ENCODE data around the gene SNRPA.

Gene SNRPA

GRCh38 chr19:40750874-40751537 is at the start of gene SNRPA:
TSS of gene SNRPA (plus strand) at chr19:40751203. CDS start at chr19:40751409, 206 bp downstream.
- peak within 1 kb of the TSS; percentile 85 for H3K4me3 ChIP-seq (ENCODE audit: low read length)
- no peak for TF ChIP-seq ZNF274 (IDR thresholded peaks at IDR 0.05; ENCODE audit: low read depth, low read length)

- no peak for TF ChIP-seq ZNF274 (IDR thresholded peaks at IDR 0.05; ENCODE audit: low read depth, low read length)
- H3K4me3 ChIP-seq (ENCODE audit: low read length) = no peak overlapping the region
Observed at GRCh38 chr19:40701758-40702157, 49.2 kb upstream of the SNRPA start.

GRCh38 chr19:40702337-40703012 is 48.5 kb upstream of the SNRPA start:
- no peak overlapping the region for H3K4me3 ChIP-seq (ENCODE audit: low read length)
- TF ChIP-seq ZNF274 (IDR thresholded peaks at IDR 0.05; ENCODE audit: low read depth, low read length) = no peak

GRCh38 chr19:40703029-40703755 is 47.8 kb upstream of the SNRPA start:
- no peak for TF ChIP-seq ZNF274 (IDR thresholded peaks at IDR 0.05; ENCODE audit: low read depth, low read length)
- no peak overlapping the region for H3K4me3 ChIP-seq (ENCODE audit: low read length)

GRCh38 chr19:40704491-40705361 is 46.3 kb upstream of the SNRPA start:
- TF ChIP-seq ZNF274 (IDR thresholded peaks at IDR 0.05; ENCODE audit: low read depth, low read length) = no peak
- no peak overlapping the region for H3K4me3 ChIP-seq (ENCODE audit: low read length)

- TF ChIP-seq ZNF274 (IDR thresholded peaks at IDR 0.05; ENCODE audit: low read depth, low read length) = no peak
- no peak overlapping the region for H3K4me3 ChIP-seq (ENCODE audit: low read length)
Observed at GRCh38 chr19:40705362-40705651, 45.7 kb upstream of the SNRPA start.

- no peak for TF ChIP-seq ZNF274 (IDR thresholded peaks at IDR 0.05; ENCODE audit: low read depth, low read length)
- H3K4me3 ChIP-seq (ENCODE audit: low read length) = no peak overlapping the region
Observed at GRCh38 chr19:40705950-40706619, 44.9 kb upstream of the SNRPA start.

GRCh38 chr19:40707615-40708014 is 43.4 kb upstream of the SNRPA start:
- H3K4me3 ChIP-seq (ENCODE audit: low read length) = no peak overlapping the region
- TF ChIP-seq ZNF274 (IDR thresholded peaks at IDR 0.05; ENCODE audit: low read depth, low read length) = no peak

- no peak overlapping the region for H3K4me3 ChIP-seq (ENCODE audit: low read length)
- no peak for TF ChIP-seq ZNF274 (IDR thresholded peaks at IDR 0.05; ENCODE audit: low read depth, low read length)
Observed at GRCh38 chr19:40709817-40710216, 41.2 kb upstream of the SNRPA start.

GRCh38 chr19:40713939-40714338 is 37.1 kb upstream of the SNRPA start:
- no peak for TF ChIP-seq ZNF274 (IDR thresholded peaks at IDR 0.05; ENCODE audit: low read depth, low read length)
- H3K4me3 ChIP-seq (ENCODE audit: low read length) = no peak overlapping the region

GRCh38 chr19:40714441-40715299 is 36.3 kb upstream of the SNRPA start:
- H3K4me3 ChIP-seq (ENCODE audit: low read length) = peak overlapping the region; percentile 78
- TF ChIP-seq ZNF274 (IDR thresholded peaks at IDR 0.05; ENCODE audit: low read depth, low read length) = no peak

GRCh38 chr19:40716031-40716481 is 34.9 kb upstream of the SNRPA start:
- TF ChIP-seq ZNF274 (IDR thresholded peaks at IDR 0.05; ENCODE audit: low read depth, low read length) = no peak

More at GRCh38 chr19:40716031-40716481, 34.9 kb upstream of the SNRPA start:
- peak overlapping the region; percentile 64 for H3K4me3 ChIP-seq (ENCODE audit: low read length)

Measured in GM08714 (cell line).